GM21825 (cell line): ENCODE results near the gene ARPC2.

Source experiments
- ATAC-seq: cut with Tn5 transposase; IDR thresholded peaks from one replicate; pipeline ENCODE4 v1.9.1; 2021; ENCODE audit warnings: mild to moderate bottlenecking, moderate library complexity; ENCODE audit not compliant: unreplicated experiment

ARPC2 gene

DNA sequence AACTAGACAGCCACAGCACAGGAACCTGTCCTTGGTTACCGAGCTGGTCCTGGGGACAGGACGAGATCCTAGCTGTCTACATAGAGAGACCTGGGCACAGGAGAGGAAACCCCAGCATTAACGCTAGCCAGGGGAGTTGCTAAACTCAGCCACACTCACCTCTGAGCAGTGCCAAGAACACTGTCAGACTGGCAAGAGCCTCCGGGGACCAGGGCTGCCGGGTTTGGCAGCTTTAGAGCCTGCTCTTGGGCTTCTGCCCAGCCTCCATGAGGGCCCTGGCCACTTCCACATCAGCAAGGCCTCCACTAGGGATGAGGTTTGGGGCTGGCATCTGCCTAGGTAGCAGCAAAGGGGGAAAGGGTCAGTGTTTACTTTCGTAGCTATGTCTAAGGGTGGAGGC, 68.6 kb downstream of the ARPC2 start:
- no peak for ATAC-seq

DNA sequence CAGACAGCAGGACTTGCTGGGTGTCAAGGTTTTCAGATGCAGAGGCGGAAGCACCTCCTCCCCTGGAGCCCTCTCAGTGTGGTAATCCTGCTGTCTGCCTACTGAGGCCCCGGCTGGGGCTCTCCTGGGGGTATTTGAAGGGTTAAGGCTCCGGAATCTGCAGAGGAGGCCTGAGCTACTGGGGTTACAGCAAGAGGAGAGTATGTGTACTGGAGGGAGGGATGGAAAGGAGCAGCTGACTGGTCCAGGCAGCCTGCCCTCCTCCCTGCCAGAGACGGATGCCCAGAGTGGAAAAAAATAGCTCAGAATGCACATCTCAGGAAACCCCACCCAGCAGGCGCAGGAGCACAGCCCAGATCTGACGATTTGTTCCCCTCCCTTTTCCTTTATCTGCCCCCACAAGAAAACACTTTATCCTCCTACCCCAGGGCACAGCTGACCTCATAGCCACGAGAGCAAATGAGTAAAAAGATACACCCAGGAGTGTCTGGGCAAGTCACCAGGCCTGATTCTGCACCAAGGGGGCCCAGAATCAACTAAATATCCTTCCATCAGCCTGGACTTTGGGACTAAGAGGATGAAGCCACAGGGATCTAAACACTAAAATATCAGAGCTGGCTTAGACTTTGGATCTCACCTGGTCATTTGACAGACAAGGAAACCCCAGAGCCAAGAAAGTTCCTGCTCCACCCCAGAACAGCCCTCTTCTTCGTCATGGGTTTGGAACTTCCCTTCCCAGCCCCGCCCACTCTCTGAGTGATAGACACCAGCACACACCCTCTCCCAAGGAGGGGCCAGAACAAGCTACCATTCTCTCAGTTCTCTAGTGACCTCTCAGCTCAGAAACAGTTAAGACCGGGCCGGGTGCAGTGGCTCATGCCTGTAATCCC, 69.8 kb downstream of the ARPC2 start:
- ATAC-seq: peak; percentile 70

DNA sequence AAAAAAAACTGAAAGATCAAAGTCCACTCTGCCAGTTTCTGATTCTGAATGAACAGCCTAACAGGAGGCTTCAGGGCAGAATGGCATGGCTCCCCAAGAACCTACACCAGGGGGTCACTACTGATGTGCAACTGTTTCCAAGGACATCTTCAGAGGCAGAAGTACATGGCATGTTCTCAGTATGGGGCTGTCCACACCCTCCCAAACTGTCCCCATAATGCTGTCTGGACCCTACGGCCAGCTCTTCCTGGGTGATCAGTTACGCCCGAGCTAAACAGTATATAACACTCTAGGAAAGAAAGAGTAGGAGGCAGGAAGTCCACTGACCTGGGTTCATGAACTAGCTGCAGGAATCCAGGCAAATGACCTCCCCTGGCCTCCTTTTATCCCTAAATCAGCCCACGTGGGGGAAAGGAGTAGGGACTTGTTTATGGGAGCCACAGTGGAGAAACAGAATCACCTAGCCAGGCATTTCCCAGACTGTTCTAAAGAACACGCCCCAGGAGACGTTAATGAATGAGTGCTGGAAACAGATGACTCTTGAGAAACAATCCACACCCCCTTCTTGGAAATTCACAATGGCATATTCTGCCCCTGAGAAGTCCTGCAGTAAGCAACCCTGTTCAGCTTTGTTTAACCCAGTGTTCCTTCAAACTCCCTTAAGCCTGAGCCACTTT, 72.8 kb downstream of the ARPC2 start:
- ATAC-seq: no peak

DNA sequence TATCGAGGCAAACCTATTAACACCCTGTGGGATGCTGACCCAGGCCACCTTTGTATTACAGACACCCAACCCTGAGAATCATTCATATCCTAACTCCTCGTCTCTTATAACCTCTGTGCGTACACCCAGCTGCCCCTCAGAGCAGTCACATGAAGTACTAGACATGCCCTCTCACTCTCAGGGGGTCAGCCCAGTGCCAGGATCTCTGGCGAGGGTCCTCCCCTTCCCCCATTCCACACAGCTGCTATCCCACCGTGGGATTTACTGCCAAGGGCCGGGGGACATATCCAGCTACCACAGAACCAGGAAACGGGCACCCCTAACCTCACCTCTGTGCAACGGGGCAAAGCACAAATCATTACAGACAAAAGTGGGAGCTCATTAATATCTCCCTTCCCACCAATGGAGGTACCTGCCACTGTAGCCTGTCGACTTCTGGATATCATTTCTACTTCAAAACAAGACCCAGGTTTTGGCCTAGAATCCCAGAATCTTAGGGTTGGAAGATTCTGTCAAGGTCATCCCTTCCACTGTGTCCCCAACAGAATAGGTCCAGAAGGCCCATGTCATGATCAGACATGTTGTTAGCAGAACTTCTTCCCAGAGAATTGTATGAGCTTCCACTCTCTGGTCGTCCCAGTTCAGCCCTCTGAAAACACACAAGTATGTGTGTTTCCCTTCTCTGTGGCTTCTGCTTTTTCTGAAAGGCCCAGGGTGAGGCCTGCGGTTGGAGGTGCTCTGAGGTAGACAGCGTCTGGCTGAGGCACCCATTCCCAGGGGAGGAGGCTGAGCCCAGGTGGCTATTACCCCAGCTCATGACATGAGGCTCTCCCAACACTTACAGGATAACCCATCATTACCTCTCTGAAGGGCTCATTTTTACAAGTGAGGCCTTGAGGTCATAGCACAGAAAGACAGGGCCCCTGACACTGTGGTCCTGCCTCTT, 73.6 kb downstream of the ARPC2 start:
- ATAC-seq: peak; percentile 62

DNA sequence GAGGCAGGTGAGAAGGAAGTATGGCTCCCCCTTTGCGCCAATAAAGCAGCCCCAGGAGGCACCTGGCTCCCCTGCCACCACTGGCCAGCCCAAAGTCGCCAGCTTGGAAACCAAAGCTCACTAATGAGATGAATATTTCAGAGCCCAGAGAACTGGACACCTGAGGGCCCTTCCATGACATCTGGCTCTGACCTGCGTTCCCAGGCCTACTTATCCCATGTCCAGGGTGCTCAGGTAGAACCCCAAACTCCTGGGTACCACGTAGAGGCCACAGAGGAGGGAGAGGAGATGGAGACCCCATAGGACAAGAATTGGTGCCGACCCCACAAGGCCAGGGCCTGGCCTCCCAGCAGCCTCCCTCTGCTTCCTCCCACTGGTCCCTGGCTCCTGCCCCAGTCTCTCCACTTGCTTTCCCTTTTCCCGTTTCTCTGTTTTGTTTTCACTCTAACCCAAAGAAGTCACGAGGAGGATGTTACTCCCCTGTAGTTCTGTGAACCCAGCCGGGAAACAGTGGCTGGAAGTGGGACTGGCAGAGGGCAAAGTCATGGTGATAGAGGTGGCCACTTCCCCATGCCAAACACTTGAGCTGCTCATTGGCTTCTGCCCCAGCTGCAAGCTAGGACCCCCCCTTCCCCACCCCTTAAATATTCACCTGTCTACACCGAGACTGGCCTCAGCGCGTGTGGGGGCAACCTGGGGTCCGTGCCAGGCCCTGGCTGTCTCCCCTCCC, 74.5 kb downstream of the ARPC2 start:
- no peak for ATAC-seq

DNA sequence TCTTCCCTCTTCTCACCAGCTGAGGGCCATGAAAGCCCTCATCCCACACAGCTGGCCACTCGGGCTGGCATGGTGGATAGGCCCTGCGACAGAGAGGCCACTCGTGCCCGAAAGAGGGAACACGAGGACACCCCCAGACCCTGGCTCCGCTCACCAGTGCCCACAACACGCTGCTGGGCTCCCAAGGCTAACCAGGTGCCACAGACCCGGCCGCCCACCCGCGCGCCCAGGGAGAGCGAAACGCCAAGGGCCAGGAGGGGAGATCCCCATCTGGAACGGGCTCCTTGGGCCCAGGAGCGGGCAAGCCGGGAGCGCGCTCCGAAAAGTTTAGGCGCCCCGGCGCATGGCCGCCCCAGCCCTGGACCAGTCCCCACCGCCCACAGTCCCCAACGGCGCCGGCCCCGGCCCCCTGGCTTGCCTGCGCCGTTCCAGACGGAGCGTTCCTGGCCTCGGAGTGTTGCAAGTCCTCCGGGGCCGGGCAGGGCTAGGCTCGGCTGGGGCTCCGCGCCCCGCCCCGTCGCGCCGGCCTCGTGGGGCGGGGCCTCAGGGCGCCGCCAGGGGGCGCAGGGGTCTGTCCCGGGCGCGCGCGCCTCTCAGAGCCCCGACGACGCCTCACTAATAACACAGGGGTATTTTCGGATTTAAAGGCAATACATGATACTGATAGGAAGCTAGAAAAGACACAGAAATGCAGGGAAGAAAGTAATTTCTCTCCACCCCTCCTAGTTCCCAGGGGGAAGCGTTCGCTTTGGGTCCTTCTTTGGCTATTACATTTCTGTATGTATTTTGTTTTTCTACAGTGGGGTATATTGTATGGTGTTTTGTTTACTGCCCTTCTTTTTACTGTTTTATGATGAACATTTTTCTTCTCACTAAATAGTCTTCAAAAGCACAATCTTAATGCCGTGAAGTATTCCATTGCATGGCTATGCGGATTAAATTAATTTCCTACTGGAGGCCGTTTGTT, 75.3 kb downstream of the ARPC2 start, which contains the start of gene TMBIM1:
TMBIM1 (minus strand) TSS at position 456 of the 967 bp plus-strand sequence. CDS start 10,362 bp downstream, outside the sequence.
- peak; percentile 69 for ATAC-seq

DNA sequence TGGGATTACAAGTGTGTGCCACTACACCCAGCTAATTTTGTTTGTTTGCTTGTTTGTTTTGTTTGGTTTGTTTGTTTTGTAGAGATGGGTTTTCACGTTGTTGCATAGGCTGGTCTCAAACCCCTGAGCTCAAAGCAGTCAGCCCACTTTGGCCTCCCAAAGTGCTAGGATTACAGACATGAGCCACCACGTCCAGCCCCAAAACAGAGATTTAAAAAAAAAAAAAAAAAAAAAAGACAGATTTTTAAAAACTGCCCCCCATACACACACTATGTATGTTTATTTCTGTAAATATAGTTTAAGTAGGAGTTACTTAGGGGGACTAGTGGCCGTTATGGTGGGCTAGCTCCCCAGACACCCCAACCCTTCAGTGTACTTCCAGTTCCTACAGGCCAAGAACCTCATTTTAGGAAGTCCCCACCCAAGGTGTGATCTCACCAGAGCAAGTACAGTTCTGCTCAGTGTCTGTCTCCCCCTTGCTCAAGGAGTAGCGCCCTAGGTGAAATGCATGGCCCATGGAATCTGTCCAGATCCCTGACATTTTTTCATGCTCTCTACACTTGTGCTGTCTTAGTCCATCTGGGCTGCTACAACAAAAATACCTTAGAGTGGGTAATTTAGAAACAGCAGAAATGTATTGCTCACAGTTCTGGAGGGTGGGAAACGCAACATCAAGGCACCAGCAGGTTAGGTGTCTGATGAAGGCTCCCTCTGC, 76.9 kb downstream of the ARPC2 start:
- ATAC-seq: no peak

DNA sequence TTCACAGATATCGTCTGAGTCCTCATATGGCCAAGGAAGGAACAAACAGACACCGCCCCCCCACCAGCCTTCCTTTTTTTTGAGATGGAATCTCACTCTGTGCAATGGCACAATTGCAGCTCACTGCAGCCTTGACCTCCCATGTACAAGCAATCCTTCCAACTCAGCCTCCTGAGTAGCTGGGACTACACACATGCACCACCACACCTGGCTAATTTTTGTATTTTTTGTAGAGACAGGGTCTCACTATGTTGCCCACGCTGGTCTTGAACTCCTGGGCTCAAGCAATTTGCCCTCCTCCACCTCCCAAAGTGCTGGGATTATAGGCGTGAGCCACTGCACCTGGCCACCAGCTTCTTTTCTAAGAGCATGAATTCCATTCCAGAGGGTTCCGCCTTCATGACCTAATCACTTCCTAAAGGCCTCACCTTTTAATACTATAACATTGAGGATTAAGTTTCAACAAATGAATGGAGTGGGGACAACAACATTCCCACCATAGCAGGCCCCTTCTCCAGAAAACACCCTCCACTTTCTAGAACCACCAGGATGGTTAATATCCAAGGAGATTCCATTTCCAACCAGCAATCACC, 77.5 kb downstream of the ARPC2 start:
- no peak for ATAC-seq

DNA sequence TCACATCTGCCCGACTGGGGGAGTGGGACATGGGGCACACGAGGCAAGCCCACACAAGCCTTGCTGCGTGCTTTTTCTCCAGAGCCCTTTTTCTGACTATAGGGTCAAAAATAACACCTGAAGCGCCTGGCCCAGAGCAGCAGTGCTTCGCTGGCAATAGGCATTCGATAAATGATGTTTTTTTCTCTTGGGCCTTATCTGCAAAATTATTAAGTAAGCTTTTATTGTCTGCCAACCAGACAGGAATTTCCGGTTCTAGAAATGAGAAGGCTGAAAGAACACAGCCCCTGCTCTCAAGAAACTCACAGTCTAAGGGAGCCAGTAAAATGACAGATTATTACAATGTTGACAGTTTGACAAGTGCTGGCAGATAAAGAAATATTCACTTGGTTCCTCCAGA, 78.0 kb downstream of the ARPC2 start:
- ATAC-seq: no peak

DNA sequence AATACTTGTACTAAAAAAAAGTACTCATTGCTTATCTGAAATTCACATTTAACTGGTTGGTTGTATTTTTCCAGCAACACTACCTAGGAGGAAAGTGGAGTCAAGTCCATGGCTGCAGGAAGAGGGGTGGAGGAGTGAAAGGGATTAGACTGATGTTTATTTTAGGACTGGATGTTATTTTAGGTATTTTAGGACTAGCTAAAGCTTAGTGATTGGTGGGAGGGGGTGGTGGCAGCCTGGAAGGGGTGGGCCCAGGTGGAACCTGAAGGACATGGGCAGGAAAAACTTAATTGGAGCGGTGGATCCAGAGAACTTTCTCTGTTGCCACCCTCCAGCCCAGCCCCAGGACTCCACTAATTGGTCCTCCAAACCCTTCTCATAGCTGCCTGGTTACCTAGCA, 79.2 kb downstream of the ARPC2 start:
- no peak for ATAC-seq

DNA sequence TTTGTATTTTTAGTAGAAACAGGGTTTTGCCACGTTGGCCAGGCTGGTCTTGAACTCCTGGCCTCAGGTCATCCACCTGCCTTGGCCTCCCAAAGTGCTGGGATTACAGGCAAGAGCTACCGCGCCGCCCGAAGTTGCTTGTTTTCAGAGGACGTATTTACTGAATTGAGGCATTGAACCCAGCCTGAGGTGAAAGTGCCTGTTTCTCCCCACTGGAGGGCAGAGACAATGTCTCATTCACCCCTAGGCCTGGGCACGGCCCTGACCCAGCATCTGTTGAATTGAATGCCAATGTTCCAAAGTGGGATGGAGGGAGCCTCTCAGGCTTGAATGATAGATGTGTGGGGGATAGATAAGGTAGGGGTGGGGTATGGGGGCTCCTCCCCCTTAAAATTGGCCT, 79.9 kb downstream of the ARPC2 start:
- no peak for ATAC-seq

DNA sequence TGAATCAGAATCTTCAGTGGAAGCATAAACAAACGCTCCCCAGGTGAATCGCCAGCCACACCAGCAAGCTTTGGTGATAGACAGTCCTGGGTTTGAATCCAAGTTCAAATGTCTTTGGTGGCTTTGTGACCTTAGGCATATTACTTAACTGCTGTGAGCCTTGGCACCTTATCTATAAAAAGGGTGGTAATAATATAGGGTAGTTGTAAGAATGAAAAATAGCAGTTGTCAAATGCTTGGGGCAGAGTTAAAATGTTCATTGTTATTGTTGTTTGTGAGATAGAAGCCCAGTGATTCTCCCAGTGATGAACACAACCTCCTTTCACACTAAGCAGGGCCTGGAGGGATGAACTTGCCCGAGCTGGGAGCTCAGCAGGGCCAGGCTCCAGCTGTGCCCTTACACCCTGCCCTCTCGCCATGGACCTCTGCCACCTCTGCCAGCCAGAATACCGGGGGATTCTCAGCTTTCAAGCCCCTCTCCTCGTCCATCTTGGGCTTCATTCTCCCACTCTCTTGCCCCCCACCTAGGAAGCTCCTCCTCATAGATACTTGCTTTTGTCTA, 81.4 kb downstream of the ARPC2 start:
- no peak for ATAC-seq

DNA sequence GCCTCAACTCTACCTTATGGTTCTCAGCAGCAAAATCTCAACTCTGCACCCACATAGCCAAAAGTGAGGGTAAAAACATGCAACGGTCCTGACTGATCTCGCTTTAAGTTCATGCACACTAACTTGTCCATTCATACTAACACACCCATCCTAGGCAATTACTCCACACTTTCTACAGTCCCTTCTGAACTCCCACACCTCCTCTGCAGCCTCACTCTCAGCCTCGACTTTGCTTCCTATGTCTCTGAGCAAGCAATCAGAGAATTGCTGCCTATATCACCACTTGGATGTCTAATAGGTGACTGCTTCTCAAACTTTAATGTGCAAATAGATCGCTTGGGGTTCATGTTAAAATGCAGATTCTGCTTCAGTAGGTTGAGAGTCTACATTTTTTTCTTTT, 83.2 kb downstream of the ARPC2 start:
- no peak for ATAC-seq

DNA sequence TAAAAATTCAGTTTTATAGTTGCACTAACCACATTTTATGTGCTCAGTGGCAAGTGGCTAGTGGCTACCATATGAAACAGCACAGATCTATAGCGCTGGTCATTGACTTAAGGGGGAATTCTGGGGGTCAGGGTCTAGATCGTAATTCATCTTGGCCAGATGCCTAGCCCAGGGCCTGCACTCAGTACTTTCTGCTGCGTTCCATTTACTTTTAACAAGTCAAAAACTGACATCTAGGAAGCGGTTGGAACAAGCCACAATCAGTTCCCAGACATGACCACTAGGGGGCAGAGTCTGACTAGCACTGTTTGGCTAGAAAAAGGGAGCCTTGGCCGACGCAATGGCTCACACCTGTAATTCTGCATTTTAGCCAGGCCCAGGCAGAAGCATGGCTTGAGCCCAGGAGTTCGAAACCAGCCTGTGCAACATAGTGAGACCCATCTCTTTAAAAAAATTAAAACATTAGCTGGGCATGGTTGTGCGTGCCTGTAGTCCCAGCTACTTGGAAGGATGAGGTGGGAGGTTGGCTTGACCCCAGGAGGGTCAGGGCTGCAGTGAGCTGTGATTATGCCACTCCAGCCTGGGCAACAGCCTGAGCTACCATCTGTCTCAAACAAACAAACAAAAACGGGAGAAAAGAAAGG, 84.3 kb downstream of the ARPC2 start:
- ATAC-seq: peak; percentile 87
